Panc1 (cell line): ENCODE measurements around the gene KLK4. TPM values are rescaled to one million over a fixed set of nuclear protein-coding genes. Genes with fewer than 3 reads are reported as not detected.

Source experiments
- ATAC-seq: fragments of 200-7000 bp; cut with Tn5 transposase; 2 replicates; pipeline ENCODE4 v1.9.1; 2020; ENCODE audit warnings: mild to moderate bottlenecking, moderate library complexity
- BruUV-seq: library from RNA; stranded (reverse); fragments of 400-500 nt; replicated peaks from 2 replicates; lab custom pipeline; 2021; lab: Mats Ljungman, UMichigan
- CTCF ChIA-PET: fragments of 300-600 bp; sonication (Branson Sonifier 250); formaldehyde crosslinking; loops from one replicate; lab custom pipeline; 2022; ENCODE audit warnings: antibody characterized with exemption; lab: Charles Lee
- POLR2A ChIA-PET: fragments of 300-600 bp; sonication (Branson Sonifier 250); formaldehyde crosslinking; loops from one replicate; lab custom pipeline; 2022; ENCODE audit warnings: antibody characterized with exemption; lab: Charles Lee
- DNase-seq: peaks from one replicate; pipeline ENCODE4 v3.0.0-alpha.2; 2010; ENCODE audit warnings: low read depth, low spot score
- H3K27ac ChIP-seq: 2 replicates; pipeline ENCODE4 v1.5.1; 2011; ENCODE audit warnings: mild to moderate bottlenecking, low read length, inconsistent platforms
- H3K27me3 ChIP-seq: fragments of 200-500 bp; sonication (Bioruptor generic); 2 replicates; pipeline ENCODE4 v1.6.0; 2014; ENCODE audit warnings: low read length, inconsistent platforms; ENCODE audit not compliant: control insufficient read depth, insufficient read depth
- H3K36me3 ChIP-seq: fragments of 200-500 bp; sonication (Bioruptor generic); 2 replicates; pipeline ENCODE4 v1.5.1; 2014; ENCODE audit warnings: inconsistent platforms, mild to moderate bottlenecking, low read length, moderate library complexity; ENCODE audit not compliant: control insufficient read depth, insufficient read depth
- H3K4me1 ChIP-seq: 2 replicates; pipeline ENCODE4 v1.5.1; 2011; ENCODE audit warnings: inconsistent platforms, mild to moderate bottlenecking, low read length, moderate library complexity; ENCODE audit not compliant: control insufficient read depth, insufficient read depth
- H3K4me3 ChIP-seq, 2 experiments: 2 replicates each; pipeline ENCODE4 v1.5.1; 2011 to 2012; ENCODE audit warnings: low read depth in 2 of 2, low read length in 2 of 2, mild to moderate bottlenecking in 2 of 2, inconsistent platforms in 1 of 2, moderate library complexity in 1 of 2
- H3K9me3 ChIP-seq: fragments of 200-500 bp; sonication (Bioruptor generic); 2 replicates; pipeline ENCODE4 v1.5.1; 2014; ENCODE audit warnings: low read depth, mild to moderate bottlenecking, inconsistent platforms, low read length, moderate library complexity; ENCODE audit not compliant: control insufficient read depth, insufficient read depth
- POLR2AphosphoS5 ChIP-seq: IDR thresholded peaks from 2 replicates; pipeline ENCODE4 v1.6.1; 2012; ENCODE audit warnings: mild to moderate bottlenecking, low read depth, low read length, moderate library complexity
- SIN3A ChIP-seq: IDR thresholded peaks from 2 replicates; pipeline ENCODE4 v1.6.1; 2012; ENCODE audit warnings: low read depth, mild to moderate bottlenecking, low read length, moderate library complexity, borderline replicate concordance; ENCODE audit not compliant: insufficient read depth
- TCF7L2 ChIP-seq: IDR thresholded peaks from 2 replicates; pipeline ENCODE4 v1.6.1; 2011; ENCODE audit warnings: mild to moderate bottlenecking, low read depth, low read length, inconsistent platforms
- in situ Hi-C: cut with HindIII; loops from 2 replicates; pipeline ENCODE4 v1.10.0; 2016; ENCODE audit warnings: low sequenced_read_pairs, low pct_unique_long_range_greater_than_20kb
- intact Hi-C: fragments of 100-400 bp; cut with micrococcal nuclease; formaldehyde crosslinking; loops from one replicate; pipeline ENCODE4 v1.10.0; 2022; ENCODE audit not compliant: unreplicated experiment
- total RNA-seq: library from RNA; stranded (reverse); gene quantifications from one replicate; pipeline ENCODE4 v1.2.1, GENCODE V29; 2021; ENCODE audit not compliant: unreplicated experiment
- TF ChIP-seq, protein P1 (sequence below): fragments of 450-650 bp; IDR thresholded peaks from 2 replicates; pipeline ENCODE4 v1.5.1; 2017; ENCODE audit warnings: mild to moderate bottlenecking
- TF ChIP-seq, protein P2 (sequence below), 2 experiments: IDR thresholded peaks; 2 replicates each; pipeline ENCODE4 v1.6.1; 2011 to 2012; ENCODE audit warnings: low read depth in 2 of 2, control low read depth in 1 of 2, low read length in 1 of 2, mild to moderate bottlenecking in 1 of 2, moderate library complexity in 1 of 2; ENCODE audit not compliant: insufficient read depth in 1 of 2

The KLK4 gene
- total RNA-seq, 1 experiment from 2014 or later = not detected

DNA sequence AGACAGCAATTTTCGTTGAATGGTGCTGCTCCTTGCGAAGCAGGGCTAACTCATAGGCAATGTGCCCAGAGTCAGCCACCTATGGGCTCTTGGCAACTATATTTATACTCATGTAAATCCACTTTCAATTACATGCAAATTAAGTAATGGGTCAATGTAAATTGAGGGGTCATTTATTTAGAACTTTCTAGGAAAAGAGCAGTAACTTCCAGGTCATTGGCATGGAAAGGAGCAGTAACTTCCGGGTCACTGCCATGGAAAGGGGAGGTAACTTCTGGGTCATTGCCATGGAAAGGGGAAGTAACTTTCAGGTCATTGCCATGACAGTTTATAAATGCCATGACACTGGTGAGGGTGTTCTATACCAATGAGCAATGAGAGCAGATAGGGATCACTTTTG, 11.6 kb downstream of the KLK4 start:
- H3K36me3 ChIP-seq = no peaks in the 10 kb centered on the region
- in situ Hi-C loops = no loop called here
- no peaks in the 10 kb centered on the region for H3K4me1 ChIP-seq
- ChIA-PET CTCF (no interaction called here), POLR2A (no interaction called here)
- no peak overlapping the region for H3K4me3 ChIP-seq
- H3K27ac ChIP-seq = no peak overlapping the region
- H3K27me3 ChIP-seq = no peaks in the 10 kb centered on the region; the same call in 1 of the 2 replicates
- TF ChIP-seq, protein P1, sequence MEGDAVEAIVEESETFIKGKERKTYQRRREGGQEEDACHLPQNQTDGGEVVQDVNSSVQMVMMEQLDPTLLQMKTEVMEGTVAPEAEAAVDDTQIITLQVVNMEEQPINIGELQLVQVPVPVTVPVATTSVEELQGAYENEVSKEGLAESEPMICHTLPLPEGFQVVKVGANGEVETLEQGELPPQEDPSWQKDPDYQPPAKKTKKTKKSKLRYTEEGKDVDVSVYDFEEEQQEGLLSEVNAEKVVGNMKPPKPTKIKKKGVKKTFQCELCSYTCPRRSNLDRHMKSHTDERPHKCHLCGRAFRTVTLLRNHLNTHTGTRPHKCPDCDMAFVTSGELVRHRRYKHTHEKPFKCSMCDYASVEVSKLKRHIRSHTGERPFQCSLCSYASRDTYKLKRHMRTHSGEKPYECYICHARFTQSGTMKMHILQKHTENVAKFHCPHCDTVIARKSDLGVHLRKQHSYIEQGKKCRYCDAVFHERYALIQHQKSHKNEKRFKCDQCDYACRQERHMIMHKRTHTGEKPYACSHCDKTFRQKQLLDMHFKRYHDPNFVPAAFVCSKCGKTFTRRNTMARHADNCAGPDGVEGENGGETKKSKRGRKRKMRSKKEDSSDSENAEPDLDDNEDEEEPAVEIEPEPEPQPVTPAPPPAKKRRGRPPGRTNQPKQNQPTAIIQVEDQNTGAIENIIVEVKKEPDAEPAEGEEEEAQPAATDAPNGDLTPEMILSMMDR = no peak
- no peak for TF ChIP-seq TCF7L2
- TF ChIP-seq POLR2AphosphoS5 = no peak
- TF ChIP-seq, protein P2, sequence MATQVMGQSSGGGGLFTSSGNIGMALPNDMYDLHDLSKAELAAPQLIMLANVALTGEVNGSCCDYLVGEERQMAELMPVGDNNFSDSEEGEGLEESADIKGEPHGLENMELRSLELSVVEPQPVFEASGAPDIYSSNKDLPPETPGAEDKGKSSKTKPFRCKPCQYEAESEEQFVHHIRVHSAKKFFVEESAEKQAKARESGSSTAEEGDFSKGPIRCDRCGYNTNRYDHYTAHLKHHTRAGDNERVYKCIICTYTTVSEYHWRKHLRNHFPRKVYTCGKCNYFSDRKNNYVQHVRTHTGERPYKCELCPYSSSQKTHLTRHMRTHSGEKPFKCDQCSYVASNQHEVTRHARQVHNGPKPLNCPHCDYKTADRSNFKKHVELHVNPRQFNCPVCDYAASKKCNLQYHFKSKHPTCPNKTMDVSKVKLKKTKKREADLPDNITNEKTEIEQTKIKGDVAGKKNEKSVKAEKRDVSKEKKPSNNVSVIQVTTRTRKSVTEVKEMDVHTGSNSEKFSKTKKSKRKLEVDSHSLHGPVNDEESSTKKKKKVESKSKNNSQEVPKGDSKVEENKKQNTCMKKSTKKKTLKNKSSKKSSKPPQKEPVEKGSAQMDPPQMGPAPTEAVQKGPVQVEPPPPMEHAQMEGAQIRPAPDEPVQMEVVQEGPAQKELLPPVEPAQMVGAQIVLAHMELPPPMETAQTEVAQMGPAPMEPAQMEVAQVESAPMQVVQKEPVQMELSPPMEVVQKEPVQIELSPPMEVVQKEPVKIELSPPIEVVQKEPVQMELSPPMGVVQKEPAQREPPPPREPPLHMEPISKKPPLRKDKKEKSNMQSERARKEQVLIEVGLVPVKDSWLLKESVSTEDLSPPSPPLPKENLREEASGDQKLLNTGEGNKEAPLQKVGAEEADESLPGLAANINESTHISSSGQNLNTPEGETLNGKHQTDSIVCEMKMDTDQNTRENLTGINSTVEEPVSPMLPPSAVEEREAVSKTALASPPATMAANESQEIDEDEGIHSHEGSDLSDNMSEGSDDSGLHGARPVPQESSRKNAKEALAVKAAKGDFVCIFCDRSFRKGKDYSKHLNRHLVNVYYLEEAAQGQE (IDR thresholded peaks at IDR 0.05; ENCODE audit: insufficient read depth in 1 of 2, low read depth in 2 of 2, low read length in 1 of 2) = no peak
- no peak for TF ChIP-seq SIN3A
- ATAC-seq (no peak), DNase-seq (no peak)
- intact Hi-C loops = no loop called here
- BruUV-seq = no TSS peak
- H3K9me3 ChIP-seq = no peaks in the 10 kb centered on the region

DNA sequence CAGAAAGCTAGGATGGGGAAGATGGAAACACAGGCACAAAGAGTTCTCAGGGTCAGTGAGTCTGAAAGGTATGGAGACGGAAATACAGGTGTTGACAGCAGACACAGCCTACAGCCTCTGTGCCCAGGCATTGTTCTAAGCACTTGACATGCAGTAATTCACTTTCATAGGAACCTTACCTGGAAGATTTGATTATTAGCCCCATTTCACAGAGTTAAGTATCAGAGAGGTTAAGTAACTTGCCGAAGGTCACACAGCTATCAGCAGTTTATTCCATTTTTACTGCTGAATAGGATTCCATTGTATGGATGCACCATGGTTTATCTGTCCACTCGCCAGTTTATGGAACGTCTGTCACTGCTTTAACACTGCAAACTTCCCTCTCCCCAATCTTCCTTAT, 13.2 kb downstream of the KLK4 start:
- no peaks in the 10 kb centered on the region for H3K4me1 ChIP-seq
- CTCF ChIA-PET = no interaction called here
- ATAC-seq = no peak

More for the DNA sequence above, 13.2 kb downstream of the KLK4 start:
- in situ Hi-C loops = no loop called here
- BruUV-seq = no TSS peak
- TF ChIP-seq POLR2AphosphoS5 (no peak), TCF7L2 (no peak), SIN3A (no peak)
- TF ChIP-seq, protein P1 = no peak
- TF ChIP-seq, protein P2 (IDR thresholded peaks at IDR 0.05; ENCODE audit: insufficient read depth in 1 of 2, low read depth in 2 of 2, low read length in 1 of 2) = no peak
- Histone ChIP-seq H3K36me3 (no peaks in the 10 kb centered on the region), H3K27ac (no peak overlapping the region), H3K4me3 (no peak overlapping the region), H3K27me3 (no peaks in the 10 kb centered on the region; the same call in 1 of the 2 replicates), H3K9me3 (no peaks in the 10 kb centered on the region)
- DNase-seq = no peak
- intact Hi-C loops = no loop called here
- POLR2A ChIA-PET = no interaction called here
